HG03045 (cell line): ENCODE measurements around the gene CDK4.
"Not testable (repeated sequence)": the region's sequence is repeated elsewhere in the genome, so short reads cannot be mapped to it uniquely, and the experiment has no call there.

ENCODE experiments used
- ATAC-seq: cut with Tn5 transposase; IDR thresholded peaks from one replicate; pipeline ENCODE4 v1.9.1; 2021; ENCODE audit warnings: mild to moderate bottlenecking, moderate library complexity; ENCODE audit not compliant: unreplicated experiment

The CDK4 gene

GRCh38 chr12:57726884-57727757, 25.0 kb downstream of the CDK4 start:
- ATAC-seq, result no peak

GRCh38 chr12:57726151-57726883, 25.8 kb downstream of the CDK4 start:
- no peak for ATAC-seq

- ATAC-seq, result no peak
Measured at GRCh38 chr12:57725851-57726150, 26.3 kb downstream of the CDK4 start.

- no peak for ATAC-seq
Measured at GRCh38 chr12:57724936-57725740, 27.0 kb downstream of the CDK4 start.

GRCh38 chr12:57724003-57724935, 27.8 kb downstream of the CDK4 start:
- no peak for ATAC-seq

- no peak for ATAC-seq
Measured at GRCh38 chr12:57723630-57723962, 28.5 kb downstream of the CDK4 start.

GRCh38 chr12:57722716-57723629, 29.1 kb downstream of the CDK4 start:
- no peak for ATAC-seq

- ATAC-seq, result not testable (repeated sequence)
Measured at GRCh38 chr12:57721846-57722608, 30.1 kb downstream of the CDK4 start.

- ATAC-seq, result no peak
Measured at GRCh38 chr12:57720606-57721595, 31.2 kb downstream of the CDK4 start.

GRCh38 chr12:57719777-57720605, 32.1 kb downstream of the CDK4 start:
- ATAC-seq, result no peak

- no peak for ATAC-seq
Measured at GRCh38 chr12:57718641-57719528, 33.2 kb downstream of the CDK4 start.

GRCh38 chr12:57717846-57718640, 34.1 kb downstream of the CDK4 start:
- no peak for ATAC-seq

- no peak for ATAC-seq
Measured at GRCh38 chr12:57717131-57717530, 35.0 kb downstream of the CDK4 start.

- ATAC-seq, result no peak
Measured at GRCh38 chr12:57716305-57716704, 35.8 kb downstream of the CDK4 start.

- no peak for ATAC-seq
Measured at GRCh38 chr12:57715786-57716185, 36.3 kb downstream of the CDK4 start.
